HepG2 (cell line): ENCODE measurements around the gene ADGRL3.

Source experiments
- JUND ChIP-seq: sonication (generic); formaldehyde crosslinking; IDR thresholded peaks from 2 replicates; pipeline ENCODE4 v1.8.0; 2022; ENCODE audit warnings: mild to moderate bottlenecking, missing genetic modification reagents
- MYC ChIP-seq: sonication (generic); formaldehyde crosslinking; IDR thresholded peaks from 2 replicates; pipeline ENCODE4 v1.9.0; 2021; ENCODE audit warnings: missing genetic modification reagents, borderline replicate concordance
- NR3C1 ChIP-seq: sonication (generic); formaldehyde crosslinking; IDR thresholded peaks from 2 replicates; pipeline ENCODE4 v1.4.0; 2020; ENCODE audit warnings: missing genetic modification reagents
- ZNF513 ChIP-seq: sonication (generic); formaldehyde crosslinking; conservative IDR thresholded peaks from 2 replicates; pipeline ENCODE4 v1.5.0; 2020; ENCODE audit warnings: missing genetic modification reagents
- TF ChIP-seq, protein P1 (sequence below): sonication (generic); formaldehyde crosslinking; IDR thresholded peaks from 2 replicates; pipeline ENCODE4 v1.4.0; 2020; ENCODE audit warnings: missing genetic modification reagents
- TF ChIP-seq, protein P2 (sequence below): sonication (generic); formaldehyde crosslinking; IDR thresholded peaks from 2 replicates; pipeline ENCODE4 v1.5.1; 2020; ENCODE audit warnings: missing genetic modification reagents, mild to moderate bottlenecking, borderline replicate concordance
- TF ChIP-seq, protein P3 (sequence below): sonication (generic); formaldehyde crosslinking; IDR thresholded peaks from 2 replicates; pipeline ENCODE4 v1.5.0; 2020; ENCODE audit warnings: mild to moderate bottlenecking, missing genetic modification reagents, moderate library complexity

- TF ChIP-seq JUND (CRISPR knock-in tag) = no peak
- no peak for TF ChIP-seq NR3C1
- TF ChIP-seq ZNF513 (CRISPR knock-in tag) = no peak
- TF ChIP-seq, protein P1, sequence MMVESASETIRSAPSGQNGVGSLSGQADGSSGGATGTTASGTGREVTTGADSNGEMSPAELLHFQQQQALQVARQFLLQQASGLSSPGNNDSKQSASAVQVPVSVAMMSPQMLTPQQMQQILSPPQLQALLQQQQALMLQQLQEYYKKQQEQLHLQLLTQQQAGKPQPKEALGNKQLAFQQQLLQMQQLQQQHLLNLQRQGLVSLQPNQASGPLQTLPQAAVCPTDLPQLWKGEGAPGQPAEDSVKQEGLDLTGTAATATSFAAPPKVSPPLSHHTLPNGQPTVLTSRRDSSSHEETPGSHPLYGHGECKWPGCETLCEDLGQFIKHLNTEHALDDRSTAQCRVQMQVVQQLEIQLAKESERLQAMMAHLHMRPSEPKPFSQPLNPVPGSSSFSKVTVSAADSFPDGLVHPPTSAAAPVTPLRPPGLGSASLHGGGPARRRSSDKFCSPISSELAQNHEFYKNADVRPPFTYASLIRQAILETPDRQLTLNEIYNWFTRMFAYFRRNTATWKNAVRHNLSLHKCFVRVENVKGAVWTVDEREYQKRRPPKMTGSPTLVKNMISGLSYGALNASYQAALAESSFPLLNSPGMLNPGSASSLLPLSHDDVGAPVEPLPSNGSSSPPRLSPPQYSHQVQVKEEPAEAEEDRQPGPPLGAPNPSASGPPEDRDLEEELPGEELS = no peak
- TF ChIP-seq, protein P2, sequence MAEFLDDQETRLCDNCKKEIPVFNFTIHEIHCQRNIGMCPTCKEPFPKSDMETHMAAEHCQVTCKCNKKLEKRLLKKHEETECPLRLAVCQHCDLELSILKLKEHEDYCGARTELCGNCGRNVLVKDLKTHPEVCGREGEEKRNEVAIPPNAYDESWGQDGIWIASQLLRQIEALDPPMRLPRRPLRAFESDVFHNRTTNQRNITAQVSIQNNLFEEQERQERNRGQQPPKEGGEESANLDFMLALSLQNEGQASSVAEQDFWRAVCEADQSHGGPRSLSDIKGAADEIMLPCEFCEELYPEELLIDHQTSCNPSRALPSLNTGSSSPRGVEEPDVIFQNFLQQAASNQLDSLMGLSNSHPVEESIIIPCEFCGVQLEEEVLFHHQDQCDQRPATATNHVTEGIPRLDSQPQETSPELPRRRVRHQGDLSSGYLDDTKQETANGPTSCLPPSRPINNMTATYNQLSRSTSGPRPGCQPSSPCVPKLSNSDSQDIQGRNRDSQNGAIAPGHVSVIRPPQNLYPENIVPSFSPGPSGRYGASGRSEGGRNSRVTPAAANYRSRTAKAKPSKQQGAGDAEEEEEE (CRISPR knock-in tag) = no peak
- TF ChIP-seq MYC (CRISPR knock-in tag) = no peak
- TF ChIP-seq, protein P3, sequence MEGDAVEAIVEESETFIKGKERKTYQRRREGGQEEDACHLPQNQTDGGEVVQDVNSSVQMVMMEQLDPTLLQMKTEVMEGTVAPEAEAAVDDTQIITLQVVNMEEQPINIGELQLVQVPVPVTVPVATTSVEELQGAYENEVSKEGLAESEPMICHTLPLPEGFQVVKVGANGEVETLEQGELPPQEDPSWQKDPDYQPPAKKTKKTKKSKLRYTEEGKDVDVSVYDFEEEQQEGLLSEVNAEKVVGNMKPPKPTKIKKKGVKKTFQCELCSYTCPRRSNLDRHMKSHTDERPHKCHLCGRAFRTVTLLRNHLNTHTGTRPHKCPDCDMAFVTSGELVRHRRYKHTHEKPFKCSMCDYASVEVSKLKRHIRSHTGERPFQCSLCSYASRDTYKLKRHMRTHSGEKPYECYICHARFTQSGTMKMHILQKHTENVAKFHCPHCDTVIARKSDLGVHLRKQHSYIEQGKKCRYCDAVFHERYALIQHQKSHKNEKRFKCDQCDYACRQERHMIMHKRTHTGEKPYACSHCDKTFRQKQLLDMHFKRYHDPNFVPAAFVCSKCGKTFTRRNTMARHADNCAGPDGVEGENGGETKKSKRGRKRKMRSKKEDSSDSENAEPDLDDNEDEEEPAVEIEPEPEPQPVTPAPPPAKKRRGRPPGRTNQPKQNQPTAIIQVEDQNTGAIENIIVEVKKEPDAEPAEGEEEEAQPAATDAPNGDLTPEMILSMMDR = no peak
Observed at GRCh38 chr4:61831987-61832386, 631.9 kb downstream of the ADGRL3 start.
